Measurements from ENCODE around the gene WWOX. TPM values are rescaled to one million over a fixed set of nuclear protein-coding genes. Genes with fewer than 3 reads are reported as not detected.

WWOX gene
- total RNA-seq, 4 donors from 2014 or later, result 135 to 209 (median 159) TPM

DNA sequence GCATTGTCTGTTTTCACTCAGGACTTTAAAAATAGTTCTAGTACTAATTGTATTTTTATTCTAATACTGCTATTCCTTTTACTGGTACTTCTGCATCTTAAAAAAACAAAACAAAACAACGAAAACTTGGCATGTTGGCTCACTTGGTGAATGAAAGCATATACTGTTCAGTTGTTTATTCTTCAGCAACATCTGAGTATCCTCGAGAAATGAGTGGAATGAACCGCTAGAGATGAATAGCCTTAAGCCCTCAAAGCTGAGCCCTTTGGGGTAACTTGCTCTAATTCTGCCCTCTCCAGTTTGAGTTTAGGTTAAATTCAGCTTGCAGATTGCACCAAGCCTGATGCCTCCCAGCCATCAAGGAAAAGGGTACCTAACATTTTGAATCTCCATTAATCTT, 126.5 kb downstream of the WWOX start:
- intact Hi-C loops (cut with DNase I), result no loop called here
- Histone ChIP-seq H3K27ac (peak overlapping the region in 1 of 3 donors; percentile 29), H3K36me3 (no peaks in the 10 kb centered on the region), H3K27me3 (no peaks in the 10 kb centered on the region), H3K4me1 (peaks cover 17 to 22% of the 10 kb centered on the region in 2 donors), H3K4me3 (replicated peaks in 1 of 3) (no peak overlapping the region), H3K9me3 (no peaks in the 10 kb centered on the region)
- TF ChIP-seq, protein P1, sequence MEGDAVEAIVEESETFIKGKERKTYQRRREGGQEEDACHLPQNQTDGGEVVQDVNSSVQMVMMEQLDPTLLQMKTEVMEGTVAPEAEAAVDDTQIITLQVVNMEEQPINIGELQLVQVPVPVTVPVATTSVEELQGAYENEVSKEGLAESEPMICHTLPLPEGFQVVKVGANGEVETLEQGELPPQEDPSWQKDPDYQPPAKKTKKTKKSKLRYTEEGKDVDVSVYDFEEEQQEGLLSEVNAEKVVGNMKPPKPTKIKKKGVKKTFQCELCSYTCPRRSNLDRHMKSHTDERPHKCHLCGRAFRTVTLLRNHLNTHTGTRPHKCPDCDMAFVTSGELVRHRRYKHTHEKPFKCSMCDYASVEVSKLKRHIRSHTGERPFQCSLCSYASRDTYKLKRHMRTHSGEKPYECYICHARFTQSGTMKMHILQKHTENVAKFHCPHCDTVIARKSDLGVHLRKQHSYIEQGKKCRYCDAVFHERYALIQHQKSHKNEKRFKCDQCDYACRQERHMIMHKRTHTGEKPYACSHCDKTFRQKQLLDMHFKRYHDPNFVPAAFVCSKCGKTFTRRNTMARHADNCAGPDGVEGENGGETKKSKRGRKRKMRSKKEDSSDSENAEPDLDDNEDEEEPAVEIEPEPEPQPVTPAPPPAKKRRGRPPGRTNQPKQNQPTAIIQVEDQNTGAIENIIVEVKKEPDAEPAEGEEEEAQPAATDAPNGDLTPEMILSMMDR (IDR thresholded peaks at IDR 0.05), result no peak
- TF ChIP-seq POLR2A (IDR thresholded peaks at IDR 0.05), result no peak
- 27% methylated on average over 3 of the region's 3 CpGs for WGBS, 2 donors
- DNase-seq, result no peak

DNA sequence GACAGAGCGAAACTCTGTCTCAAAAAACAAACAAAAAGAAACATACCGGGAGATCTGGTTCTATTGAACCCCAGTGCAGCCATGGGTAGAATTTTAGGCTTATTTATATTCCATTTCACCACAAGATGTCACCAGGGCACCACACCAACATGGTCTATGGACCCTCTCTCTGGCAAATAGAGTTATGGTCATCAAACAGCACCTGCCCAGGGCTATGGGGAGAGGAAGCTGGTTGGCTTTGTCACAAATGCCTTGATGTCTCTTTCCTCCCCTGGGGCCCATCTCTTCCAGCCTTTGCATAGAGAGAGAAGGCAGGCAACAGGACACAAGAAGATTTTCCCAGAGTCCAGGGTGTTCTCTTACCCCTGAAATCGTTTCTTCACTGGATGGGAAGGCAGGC, 128.4 kb downstream of the WWOX start:
- TF ChIP-seq, protein P1 (IDR thresholded peaks at IDR 0.05), result peak in 5 of 6 experiments; percentile 12 to 47 (median 14)
- TF ChIP-seq POLR2A (IDR thresholded peaks at IDR 0.05), result no peak
- no peaks in the 10 kb centered on the region for H3K9me3 ChIP-seq
- H3K4me3 ChIP-seq (replicated peaks in 1 of 3), result no peak overlapping the region
- H3K4me1 ChIP-seq, result peaks cover 17 to 25% of the 10 kb centered on the region in 2 donors
- no peaks in the 10 kb centered on the region for H3K36me3 ChIP-seq
- WGBS, 2 donors, result 69 to 77% methylated on average over 3 of the region's 3 CpGs
- no peak for DNase-seq
- H3K27ac ChIP-seq, result no peak overlapping the region
- H3K27me3 ChIP-seq, result no peaks in the 10 kb centered on the region
- intact Hi-C loops (cut with DNase I), result no loop called here

DNA sequence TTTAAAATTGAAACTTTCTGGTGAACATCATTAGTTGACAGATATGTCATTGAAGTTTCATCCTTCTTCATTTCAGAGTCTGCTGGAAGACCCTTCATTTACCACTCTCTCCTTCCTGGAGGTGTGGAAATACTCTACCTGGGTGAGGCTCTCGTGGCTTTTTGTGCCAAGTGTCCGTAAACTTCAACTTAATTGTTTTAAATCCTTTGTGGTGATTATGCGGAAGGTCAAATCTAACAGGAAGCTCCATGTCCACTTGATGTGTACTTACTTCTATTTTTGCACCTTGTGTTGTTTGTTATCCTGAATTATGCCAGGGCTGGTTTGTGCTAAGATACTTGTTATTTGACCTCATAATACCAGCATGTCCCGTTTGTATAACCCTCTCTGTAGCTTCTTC, 129.2 kb downstream of the WWOX start:
- no peak for TF ChIP-seq POLR2A (IDR thresholded peaks at IDR 0.05)
- TF ChIP-seq, protein P1 (IDR thresholded peaks at IDR 0.05), result no peak
- no peaks in the 10 kb centered on the region for H3K36me3 ChIP-seq
- no peaks in the 10 kb centered on the region for H3K9me3 ChIP-seq
- H3K27ac ChIP-seq, result no peak overlapping the region
- 79 to 90% methylated on average over 4 of the region's 4 CpGs for WGBS, 2 donors
- intact Hi-C loops (cut with DNase I), result no loop called here
- no peak for DNase-seq
- H3K4me3 ChIP-seq (replicated peaks in 1 of 3), result no peak overlapping the region
- H3K27me3 ChIP-seq, result no peaks in the 10 kb centered on the region
- peaks cover 17 to 25% of the 10 kb centered on the region in 2 donors for H3K4me1 ChIP-seq

DNA sequence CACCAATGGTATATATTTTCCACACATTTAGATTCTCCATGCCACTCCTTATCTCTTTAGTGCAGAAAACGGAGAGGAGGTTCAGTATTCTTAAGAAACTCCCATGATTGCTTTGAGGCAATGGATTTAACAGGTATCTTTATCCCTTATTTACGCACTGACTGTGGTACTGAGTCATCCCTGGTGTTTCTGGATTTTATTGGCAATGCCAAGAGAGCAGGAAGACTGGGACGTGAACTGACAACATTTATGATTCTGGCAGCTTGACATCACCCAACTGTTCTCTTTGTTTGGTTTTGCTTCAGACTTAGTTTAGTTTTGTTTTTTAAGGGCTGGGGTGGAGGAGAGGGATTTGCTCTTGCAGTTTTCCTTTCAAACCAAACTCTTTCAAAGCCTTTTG, 131.4 kb downstream of the WWOX start:
- no peak overlapping the region for H3K27ac ChIP-seq
- no peaks in the 10 kb centered on the region for H3K36me3 ChIP-seq
- DNase-seq, result no peak
- no peaks in the 10 kb centered on the region for H3K9me3 ChIP-seq
- TF ChIP-seq, protein P1 (IDR thresholded peaks at IDR 0.05), result no peak
- no peak for TF ChIP-seq POLR2A (IDR thresholded peaks at IDR 0.05)
- intact Hi-C loops (cut with DNase I), result loop anchor here (10.0 kb wide), 1 partner anchor 106 kb away; no protein-coding TSS in a partner anchor
- H3K4me1 ChIP-seq, result peaks cover 17 to 23% of the 10 kb centered on the region in 2 donors
- WGBS, 2 donors, result 52 to 56% methylated on average over 3 of the region's 3 CpGs
- H3K27me3 ChIP-seq, result no peaks in the 10 kb centered on the region
- H3K4me3 ChIP-seq (replicated peaks in 1 of 3), result no peak overlapping the region

DNA sequence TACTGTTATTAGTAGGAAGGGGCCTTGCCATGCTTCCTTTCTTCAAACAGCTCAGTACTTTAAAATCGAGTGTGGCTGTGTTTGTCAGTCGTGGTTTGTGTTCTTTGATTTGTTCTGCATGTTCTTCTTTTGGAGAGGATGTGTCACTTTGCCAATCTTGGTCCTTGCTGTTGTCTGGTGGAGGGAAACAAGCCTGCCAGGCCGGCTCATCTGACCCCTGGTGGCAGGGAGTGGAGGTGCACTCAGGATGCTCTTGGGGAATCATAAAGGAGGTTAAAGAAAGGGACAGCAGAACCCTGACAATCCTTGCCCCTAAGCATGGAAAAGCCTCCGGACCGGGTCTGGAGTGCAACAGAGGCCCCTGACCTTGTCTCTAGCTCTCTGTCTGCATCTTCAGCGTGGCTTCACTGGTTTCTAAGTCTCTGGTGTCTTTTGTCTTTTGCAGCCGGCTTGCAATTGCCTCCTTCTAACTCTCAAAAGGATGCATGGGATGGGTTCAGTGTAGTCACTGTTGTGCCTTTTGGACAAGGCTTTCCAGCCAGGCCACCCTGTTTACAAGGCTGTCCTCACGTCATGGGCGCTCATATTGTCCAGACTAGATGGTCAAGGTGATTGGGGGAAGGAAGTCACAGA, 135.8 kb downstream of the WWOX start:
- TF ChIP-seq, protein P1 (IDR thresholded peaks at IDR 0.05), result peak; percentile 64 to 93 (median 81)
- no peak for TF ChIP-seq POLR2A (IDR thresholded peaks at IDR 0.05)
- Histone ChIP-seq H3K9me3 (no peaks in the 10 kb centered on the region), H3K4me3 (replicated peaks in 1 of 3) (no peak overlapping the region), H3K36me3 (no peaks in the 10 kb centered on the region), H3K27me3 (no peaks in the 10 kb centered on the region), H3K27ac (no peak overlapping the region), H3K4me1 (peaks cover 21 to 27% of the 10 kb centered on the region in 2 donors)
- intact Hi-C loops (cut with DNase I), result loop anchor here (10.0 kb wide), 1 partner anchor 110 kb away; no protein-coding TSS in a partner anchor
- peak; percentile 65 to 78 for DNase-seq
- 43 to 47% methylated on average over 9 of the region's 9 CpGs for WGBS, 2 donors

All from thyroid gland (tissue), 4 donors.